Panc1 (cell line): ENCODE measurements around the gene CSF1. TPM values are rescaled to one million over a fixed set of nuclear protein-coding genes. Genes with fewer than 3 reads are reported as not detected.

Experiments used
- ATAC-seq: fragments of 200-7000 bp; cut with Tn5 transposase; 2 replicates; pipeline ENCODE4 v1.9.1; 2020; ENCODE audit warnings: mild to moderate bottlenecking, moderate library complexity
- BruUV-seq: library from RNA; stranded (reverse); fragments of 400-500 nt; replicated peaks from 2 replicates; lab custom pipeline; 2021; lab: Mats Ljungman, UMichigan
- CTCF ChIA-PET: fragments of 300-600 bp; sonication (Branson Sonifier 250); formaldehyde crosslinking; loops from one replicate; lab custom pipeline; 2022; ENCODE audit warnings: antibody characterized with exemption; lab: Charles Lee
- POLR2A ChIA-PET: fragments of 300-600 bp; sonication (Branson Sonifier 250); formaldehyde crosslinking; loops from one replicate; lab custom pipeline; 2022; ENCODE audit warnings: antibody characterized with exemption; lab: Charles Lee
- DNase-seq: peaks from one replicate; pipeline ENCODE4 v3.0.0-alpha.2; 2010; ENCODE audit warnings: low read depth, low spot score
- H3K27ac ChIP-seq: 2 replicates; pipeline ENCODE4 v1.5.1; 2011; ENCODE audit warnings: mild to moderate bottlenecking, low read length, inconsistent platforms
- H3K27me3 ChIP-seq: fragments of 200-500 bp; sonication (Bioruptor generic); 2 replicates; pipeline ENCODE4 v1.6.0; 2014; ENCODE audit warnings: low read length, inconsistent platforms; ENCODE audit not compliant: control insufficient read depth, insufficient read depth
- H3K36me3 ChIP-seq: fragments of 200-500 bp; sonication (Bioruptor generic); 2 replicates; pipeline ENCODE4 v1.5.1; 2014; ENCODE audit warnings: inconsistent platforms, mild to moderate bottlenecking, low read length, moderate library complexity; ENCODE audit not compliant: control insufficient read depth, insufficient read depth
- H3K4me1 ChIP-seq: 2 replicates; pipeline ENCODE4 v1.5.1; 2011; ENCODE audit warnings: inconsistent platforms, mild to moderate bottlenecking, low read length, moderate library complexity; ENCODE audit not compliant: control insufficient read depth, insufficient read depth
- H3K4me3 ChIP-seq, 2 experiments: 2 replicates each; pipeline ENCODE4 v1.5.1; 2011 to 2012; ENCODE audit warnings: low read depth in 2 of 2, low read length in 2 of 2, mild to moderate bottlenecking in 2 of 2, inconsistent platforms in 1 of 2, moderate library complexity in 1 of 2
- H3K9me3 ChIP-seq: fragments of 200-500 bp; sonication (Bioruptor generic); 2 replicates; pipeline ENCODE4 v1.5.1; 2014; ENCODE audit warnings: low read depth, mild to moderate bottlenecking, inconsistent platforms, low read length, moderate library complexity; ENCODE audit not compliant: control insufficient read depth, insufficient read depth
- POLR2AphosphoS5 ChIP-seq: IDR thresholded peaks from 2 replicates; pipeline ENCODE4 v1.6.1; 2012; ENCODE audit warnings: mild to moderate bottlenecking, low read depth, low read length, moderate library complexity
- SIN3A ChIP-seq: IDR thresholded peaks from 2 replicates; pipeline ENCODE4 v1.6.1; 2012; ENCODE audit warnings: low read depth, mild to moderate bottlenecking, low read length, moderate library complexity, borderline replicate concordance; ENCODE audit not compliant: insufficient read depth
- TCF7L2 ChIP-seq: IDR thresholded peaks from 2 replicates; pipeline ENCODE4 v1.6.1; 2011; ENCODE audit warnings: mild to moderate bottlenecking, low read depth, low read length, inconsistent platforms
- in situ Hi-C: cut with HindIII; loops from 2 replicates; pipeline ENCODE4 v1.10.0; 2016; ENCODE audit warnings: low sequenced_read_pairs, low pct_unique_long_range_greater_than_20kb
- intact Hi-C: fragments of 100-400 bp; cut with micrococcal nuclease; formaldehyde crosslinking; loops from one replicate; pipeline ENCODE4 v1.10.0; 2022; ENCODE audit not compliant: unreplicated experiment
- total RNA-seq: library from RNA; stranded (reverse); gene quantifications from one replicate; pipeline ENCODE4 v1.2.1, GENCODE V29; 2021; ENCODE audit not compliant: unreplicated experiment
- TF ChIP-seq, protein P1 (sequence below): fragments of 450-650 bp; IDR thresholded peaks from 2 replicates; pipeline ENCODE4 v1.5.1; 2017; ENCODE audit warnings: mild to moderate bottlenecking
- TF ChIP-seq, protein P2 (sequence below), 2 experiments: IDR thresholded peaks; 2 replicates each; pipeline ENCODE4 v1.6.1; 2011 to 2012; ENCODE audit warnings: low read depth in 2 of 2, control low read depth in 1 of 2, low read length in 1 of 2, mild to moderate bottlenecking in 1 of 2, moderate library complexity in 1 of 2; ENCODE audit not compliant: insufficient read depth in 1 of 2

The CSF1 gene
- total RNA-seq, 1 experiment from 2014 or later: 217 TPM

DNA sequence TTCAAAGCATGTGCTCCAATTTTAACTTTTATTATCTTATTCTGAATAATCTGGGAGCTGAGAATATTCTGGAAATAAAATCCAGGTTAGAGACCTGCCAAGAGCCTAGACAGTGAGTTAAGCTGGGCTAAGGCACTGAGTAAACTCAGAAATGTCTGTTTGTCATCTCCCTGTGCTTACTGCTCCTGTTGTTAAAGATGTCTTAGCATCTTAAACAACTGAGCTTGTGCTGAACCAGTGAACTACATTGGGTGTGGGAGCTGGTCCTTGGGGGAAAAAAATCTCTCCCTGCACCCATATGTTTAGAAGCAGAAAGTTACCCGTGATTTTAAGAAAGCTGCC lies 49.0 kb downstream of the CSF1 start:
- no TSS peak for BruUV-seq
- ChIA-PET POLR2A (interaction anchor here (0.7 kb wide), 1 partner anchor 20 kb away, joined by 11 read pairs; no protein-coding TSS in a partner anchor), CTCF (interaction anchor here (0.7 to 2.5 kb wide), 3 partner anchors 24 to 183 kb away, joined by 3 to 16 read pairs (median 8); partner anchors contain the start of gene AHCYL1)
- Histone ChIP-seq H3K4me3 (no peak overlapping the region), H3K9me3 (0 out of 2 replicates have a peak, but pooled peaks cover 1% of the 10 kb centered on the region), H3K27me3 (no peaks in the 10 kb centered on the region), H3K27ac (peak overlapping the region; percentile 100), H3K4me1 (peaks cover 47% of the 10 kb centered on the region), H3K36me3 (no peaks in the 10 kb centered on the region)
- TF ChIP-seq POLR2AphosphoS5 (no peak), SIN3A (no peak), TCF7L2 (no peak)
- TF ChIP-seq, protein P1, sequence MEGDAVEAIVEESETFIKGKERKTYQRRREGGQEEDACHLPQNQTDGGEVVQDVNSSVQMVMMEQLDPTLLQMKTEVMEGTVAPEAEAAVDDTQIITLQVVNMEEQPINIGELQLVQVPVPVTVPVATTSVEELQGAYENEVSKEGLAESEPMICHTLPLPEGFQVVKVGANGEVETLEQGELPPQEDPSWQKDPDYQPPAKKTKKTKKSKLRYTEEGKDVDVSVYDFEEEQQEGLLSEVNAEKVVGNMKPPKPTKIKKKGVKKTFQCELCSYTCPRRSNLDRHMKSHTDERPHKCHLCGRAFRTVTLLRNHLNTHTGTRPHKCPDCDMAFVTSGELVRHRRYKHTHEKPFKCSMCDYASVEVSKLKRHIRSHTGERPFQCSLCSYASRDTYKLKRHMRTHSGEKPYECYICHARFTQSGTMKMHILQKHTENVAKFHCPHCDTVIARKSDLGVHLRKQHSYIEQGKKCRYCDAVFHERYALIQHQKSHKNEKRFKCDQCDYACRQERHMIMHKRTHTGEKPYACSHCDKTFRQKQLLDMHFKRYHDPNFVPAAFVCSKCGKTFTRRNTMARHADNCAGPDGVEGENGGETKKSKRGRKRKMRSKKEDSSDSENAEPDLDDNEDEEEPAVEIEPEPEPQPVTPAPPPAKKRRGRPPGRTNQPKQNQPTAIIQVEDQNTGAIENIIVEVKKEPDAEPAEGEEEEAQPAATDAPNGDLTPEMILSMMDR: no peak
- TF ChIP-seq, protein P2, sequence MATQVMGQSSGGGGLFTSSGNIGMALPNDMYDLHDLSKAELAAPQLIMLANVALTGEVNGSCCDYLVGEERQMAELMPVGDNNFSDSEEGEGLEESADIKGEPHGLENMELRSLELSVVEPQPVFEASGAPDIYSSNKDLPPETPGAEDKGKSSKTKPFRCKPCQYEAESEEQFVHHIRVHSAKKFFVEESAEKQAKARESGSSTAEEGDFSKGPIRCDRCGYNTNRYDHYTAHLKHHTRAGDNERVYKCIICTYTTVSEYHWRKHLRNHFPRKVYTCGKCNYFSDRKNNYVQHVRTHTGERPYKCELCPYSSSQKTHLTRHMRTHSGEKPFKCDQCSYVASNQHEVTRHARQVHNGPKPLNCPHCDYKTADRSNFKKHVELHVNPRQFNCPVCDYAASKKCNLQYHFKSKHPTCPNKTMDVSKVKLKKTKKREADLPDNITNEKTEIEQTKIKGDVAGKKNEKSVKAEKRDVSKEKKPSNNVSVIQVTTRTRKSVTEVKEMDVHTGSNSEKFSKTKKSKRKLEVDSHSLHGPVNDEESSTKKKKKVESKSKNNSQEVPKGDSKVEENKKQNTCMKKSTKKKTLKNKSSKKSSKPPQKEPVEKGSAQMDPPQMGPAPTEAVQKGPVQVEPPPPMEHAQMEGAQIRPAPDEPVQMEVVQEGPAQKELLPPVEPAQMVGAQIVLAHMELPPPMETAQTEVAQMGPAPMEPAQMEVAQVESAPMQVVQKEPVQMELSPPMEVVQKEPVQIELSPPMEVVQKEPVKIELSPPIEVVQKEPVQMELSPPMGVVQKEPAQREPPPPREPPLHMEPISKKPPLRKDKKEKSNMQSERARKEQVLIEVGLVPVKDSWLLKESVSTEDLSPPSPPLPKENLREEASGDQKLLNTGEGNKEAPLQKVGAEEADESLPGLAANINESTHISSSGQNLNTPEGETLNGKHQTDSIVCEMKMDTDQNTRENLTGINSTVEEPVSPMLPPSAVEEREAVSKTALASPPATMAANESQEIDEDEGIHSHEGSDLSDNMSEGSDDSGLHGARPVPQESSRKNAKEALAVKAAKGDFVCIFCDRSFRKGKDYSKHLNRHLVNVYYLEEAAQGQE (IDR thresholded peaks at IDR 0.05; ENCODE audit: insufficient read depth in 1 of 2, low read depth in 2 of 2, low read length in 1 of 2): no peak
- DNase-seq: no peak
- intact Hi-C loops (no loop called here), in situ Hi-C loops (no loop called here)
- peak; percentile 62 for ATAC-seq

DNA sequence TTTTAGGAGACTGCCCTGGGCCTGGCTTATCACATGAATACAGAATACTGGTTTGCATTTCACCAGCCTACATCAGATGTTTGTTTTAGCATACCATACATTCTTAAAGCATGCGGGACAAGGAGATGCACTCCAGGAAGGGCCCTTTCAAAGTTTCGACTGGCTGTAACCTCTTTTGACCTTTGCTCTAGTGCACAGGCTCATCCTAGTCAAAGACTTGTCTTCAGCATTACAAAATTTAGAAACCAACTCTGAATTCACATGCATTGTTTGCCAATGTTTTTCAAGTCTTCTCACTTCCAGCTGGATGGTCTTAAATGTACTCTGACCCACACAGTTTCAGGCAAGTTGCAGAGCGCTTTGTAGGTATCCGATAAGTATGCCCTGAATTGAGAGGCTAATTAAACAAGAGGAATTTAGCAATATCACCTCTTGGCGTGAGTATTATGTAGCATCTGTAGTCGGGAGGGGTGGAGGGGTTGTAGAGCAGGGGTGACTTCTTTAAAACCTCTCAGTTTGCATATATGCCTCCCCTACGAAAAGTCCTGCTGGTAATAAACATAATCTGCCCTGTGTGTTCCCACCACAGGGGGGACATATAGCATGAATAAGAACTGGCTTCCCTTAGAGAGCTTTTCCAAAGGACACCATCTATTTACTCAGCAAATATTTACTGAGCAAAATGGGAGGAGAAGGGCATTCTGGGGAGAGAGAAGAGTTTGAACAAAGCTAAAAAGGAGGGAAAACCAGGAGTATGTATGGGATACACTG lies 49.5 kb downstream of the CSF1 start:
- H3K27ac ChIP-seq: peak overlapping the region; percentile 100
- intact Hi-C loops: no loop called here

More for the DNA sequence above, 49.5 kb downstream of the CSF1 start:
- ChIA-PET POLR2A (interaction anchor here (0.6 kb wide), 1 partner anchor 24 kb away, joined by 3 read pairs; the partner anchor contains the start of gene AHCYL1), CTCF (interaction anchor here (0.7 to 2.5 kb wide), 4 partner anchors 21 to 183 kb away, joined by 3 to 16 read pairs (median 6); partner anchors contain the start of gene AHCYL1)
- ATAC-seq (peak; percentile 95), DNase-seq (peak; percentile 89)
- in situ Hi-C loops: no loop called here
- BruUV-seq: no TSS peak
- Histone ChIP-seq H3K4me1 (peaks cover 47% of the 10 kb centered on the region), H3K9me3 (no peaks in the 10 kb centered on the region), H3K36me3 (no peaks in the 10 kb centered on the region), H3K4me3 (peak overlapping the region in 1 of 2 experiments; percentile 19; a peak in 1 of 4 replicates), H3K27me3 (no peaks in the 10 kb centered on the region)
- 0 out of 2 replicates have a peak, but pooled peaks have one; percentile 7 for TF ChIP-seq POLR2AphosphoS5
- no peak for TF ChIP-seq SIN3A
- TF ChIP-seq, protein P2 (IDR thresholded peaks at IDR 0.05; ENCODE audit: insufficient read depth in 1 of 2, low read depth in 2 of 2, low read length in 1 of 2): no peak
- peak; percentile 93 for TF ChIP-seq TCF7L2
- TF ChIP-seq, protein P1: peak; percentile 32
